GM21423 (cell line): ENCODE results near the gene TESK1.
"Not testable (repeated sequence)": the region's sequence is repeated elsewhere in the genome, so short reads cannot be mapped to it uniquely, and the experiment has no call there.

Source experiments
- ATAC-seq: cut with Tn5 transposase; IDR thresholded peaks from one replicate; pipeline ENCODE4 v1.9.1; 2021; ENCODE audit warnings: mild to moderate bottlenecking, moderate library complexity; ENCODE audit not compliant: unreplicated experiment

TESK1 gene

GRCh38 chr9:35615981-35616680 lies 11.1 kb downstream of the TESK1 start:
- ATAC-seq = no peak

- ATAC-seq = no peak
Measured at GRCh38 chr9:35616681-35617459, 11.8 kb downstream of the TESK1 start.

GRCh38 chr9:35617548-35617947 lies 12.5 kb downstream of the TESK1 start:
- no peak for ATAC-seq

GRCh38 chr9:35618325-35618727 lies 13.3 kb downstream of the TESK1 start, which contains the start of gene CD72:
Gene CD72 (minus strand): TSS chr9:35618413. CDS start chr9:35618303, 110 bp downstream.
- no peak for ATAC-seq

- ATAC-seq = peak; percentile 51
Measured at GRCh38 chr9:35618854-35619799, 14.1 kb downstream of the TESK1 start.

GRCh38 chr9:35619800-35620158 lies 14.7 kb downstream of the TESK1 start:
- peak; percentile 61 for ATAC-seq

GRCh38 chr9:35627575-35627974 lies 22.5 kb downstream of the TESK1 start:
- ATAC-seq = no peak

- ATAC-seq = no peak
Measured at GRCh38 chr9:35628389-35628991, 23.4 kb downstream of the TESK1 start.

- no peak for ATAC-seq
Measured at GRCh38 chr9:35629597-35629996, 24.5 kb downstream of the TESK1 start.

GRCh38 chr9:35635730-35636129 lies 30.7 kb downstream of the TESK1 start:
- ATAC-seq = no peak

GRCh38 chr9:35636135-35636876 lies 31.2 kb downstream of the TESK1 start:
- no peak for ATAC-seq

GRCh38 chr9:35636877-35637246 lies 31.8 kb downstream of the TESK1 start:
- not testable (repeated sequence) for ATAC-seq

- ATAC-seq = not testable (repeated sequence)
Measured at GRCh38 chr9:35637427-35637955, 32.4 kb downstream of the TESK1 start.

GRCh38 chr9:35638751-35639150 lies 33.7 kb downstream of the TESK1 start:
- not testable (repeated sequence) for ATAC-seq

GRCh38 chr9:35639225-35639624 lies 34.2 kb downstream of the TESK1 start:
- ATAC-seq = not testable (repeated sequence)

- ATAC-seq = no peak
Measured at GRCh38 chr9:35639631-35640030, 34.6 kb downstream of the TESK1 start.

- not testable (repeated sequence) for ATAC-seq
Measured at GRCh38 chr9:35640431-35640830, 35.4 kb downstream of the TESK1 start.

GRCh38 chr9:35641478-35641877 lies 36.4 kb downstream of the TESK1 start:
- not testable (repeated sequence) for ATAC-seq

- ATAC-seq = no peak
Measured at GRCh38 chr9:35643046-35643445, 38.0 kb downstream of the TESK1 start.

GRCh38 chr9:35645736-35646135 lies 40.7 kb downstream of the TESK1 start:
- not testable (repeated sequence) for ATAC-seq
